Measurements from ENCODE around the gene PRRT2.
A peak's percentile ranks its signal among the peaks of the same experiment; 100 is the strongest.

PRRT2 gene

GRCh38 chr16:29804455-29805231 lies 7.3 kb upstream of the PRRT2 start:
- no peak for DNase-seq (ENCODE audit: low spot score)
- H3K4me3 Mint-ChIP-seq = peak overlapping the region; percentile 100
- peak overlapping the region; percentile 100 for H3K27ac Mint-ChIP-seq
- H3K9me3 Mint-ChIP-seq = no peaks in the 10 kb centered on the region
- peaks cover 20% of the 10 kb centered on the region for H3K4me1 Mint-ChIP-seq (ENCODE audit: low read depth)
- H3K27me3 Mint-ChIP-seq (ENCODE audit: low read depth) = no peaks in the 10 kb centered on the region
- peaks cover 61% of the 10 kb centered on the region for H3K36me3 Mint-ChIP-seq (ENCODE audit: low read depth)

DNA sequence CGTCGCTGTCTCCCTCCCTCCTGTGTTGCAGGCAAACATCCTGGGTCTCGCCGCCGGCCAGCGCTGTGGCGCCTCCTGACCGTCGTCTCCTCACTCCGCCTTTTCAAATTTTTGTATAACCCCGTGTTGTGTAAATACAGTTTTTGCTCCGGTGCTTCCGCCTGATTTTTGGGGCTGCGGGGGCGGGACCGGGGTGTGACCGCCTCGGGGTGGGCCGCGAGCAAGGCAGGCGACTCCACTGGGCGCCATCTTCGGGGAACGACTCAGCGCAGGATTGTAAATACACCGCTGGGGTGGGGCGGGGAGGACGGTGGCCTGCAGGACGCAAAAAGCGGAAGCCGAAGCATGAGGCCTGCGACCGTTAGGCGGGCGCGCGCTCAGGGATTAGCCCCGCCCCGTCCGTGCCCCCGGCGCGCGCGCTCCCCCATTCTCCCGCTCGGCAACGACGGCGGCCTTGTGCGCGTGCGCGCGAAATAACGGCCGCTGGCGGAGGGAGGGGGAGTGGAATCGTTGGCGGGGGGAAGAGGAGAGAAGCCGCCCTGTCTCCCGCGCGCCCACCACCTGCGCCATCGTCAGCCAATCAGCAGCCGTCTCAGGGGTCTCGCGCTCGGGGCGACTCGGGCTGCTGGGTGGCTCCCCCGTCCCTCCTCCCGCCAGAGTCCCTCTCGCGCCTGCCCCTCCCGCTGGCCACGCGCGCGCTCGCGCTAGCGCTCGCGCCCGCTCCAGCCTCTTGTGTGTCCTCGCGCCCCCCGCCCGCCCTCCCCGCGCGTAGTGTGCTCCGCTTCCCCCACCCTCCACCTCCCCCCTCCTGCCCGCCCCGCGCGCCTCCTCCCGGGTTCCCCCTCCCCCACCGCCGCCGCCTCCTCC lies 6.5 kb upstream of the PRRT2 start:
- Mint-ChIP-seq H3K27me3 (ENCODE audit: low read depth) (no peaks in the 10 kb centered on the region), H3K9me3 (no peaks in the 10 kb centered on the region), H3K4me3 (peak overlapping the region; percentile 100), H3K36me3 (ENCODE audit: low read depth) (peaks cover 64% of the 10 kb centered on the region), H3K4me1 (ENCODE audit: low read depth) (peaks cover 28% of the 10 kb centered on the region), H3K27ac (peak overlapping the region; percentile 100)
- DNase-seq (ENCODE audit: low spot score) = peak; percentile 98

DNA sequence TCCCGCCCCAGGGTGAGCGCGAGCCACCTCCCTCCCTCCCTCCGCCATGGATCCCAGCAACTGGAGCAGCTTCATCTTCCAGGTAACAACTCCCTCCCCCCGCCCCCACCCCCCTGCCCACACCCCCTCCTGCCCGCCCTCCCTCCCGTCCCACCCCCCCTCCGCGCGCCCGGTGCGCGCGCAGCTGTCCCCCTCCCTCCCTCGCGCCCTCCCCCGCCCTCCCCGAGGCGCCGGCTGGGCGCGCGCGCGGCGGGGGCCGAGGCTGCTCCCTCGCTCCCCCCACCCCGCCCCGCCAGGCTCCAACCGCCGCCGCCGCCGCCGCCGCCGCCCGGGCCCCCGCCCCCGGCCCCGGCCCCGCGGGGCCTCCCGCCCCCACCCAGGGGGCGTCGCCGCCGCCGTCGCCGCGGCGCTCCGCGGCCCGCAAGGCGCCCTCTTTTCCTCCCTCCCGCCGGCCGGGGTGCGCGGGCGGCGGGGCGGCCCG lies 5.9 kb upstream of the PRRT2 start, which contains the start of gene MAZ:
Gene MAZ (plus strand): TSS at position 431 of the 481 bp plus-strand sequence. CDS start 173 bp downstream, outside the sequence.
- Mint-ChIP-seq H3K4me3 (peak within 1 kb of the TSS; percentile 100), H3K36me3 (ENCODE audit: low read depth) (peaks cover 65% of the 10 kb centered on the region), H3K4me1 (ENCODE audit: low read depth) (peaks cover 34% of the 10 kb centered on the region), H3K27ac (peak within 1 kb of the TSS; percentile 100), H3K9me3 (no peaks in the 10 kb centered on the region), H3K27me3 (ENCODE audit: low read depth) (no peaks in the 10 kb centered on the region)
- DNase-seq (ENCODE audit: low spot score) = peak; percentile 69

- H3K4me1 Mint-ChIP-seq (ENCODE audit: low read depth) = peaks cover 38% of the 10 kb centered on the region
- peaks cover 59% of the 10 kb centered on the region for H3K36me3 Mint-ChIP-seq (ENCODE audit: low read depth)
- peak overlapping the region; percentile 92 for H3K4me3 Mint-ChIP-seq
- H3K27me3 Mint-ChIP-seq (ENCODE audit: low read depth) = no peaks in the 10 kb centered on the region
- peak overlapping the region; percentile 94 for H3K27ac Mint-ChIP-seq
- peak; percentile 68 for DNase-seq (ENCODE audit: low spot score)
- no peaks in the 10 kb centered on the region for H3K9me3 Mint-ChIP-seq
Observed at GRCh38 chr16:29806641-29807425, 5.2 kb upstream of the PRRT2 start.

- H3K9me3 Mint-ChIP-seq = no peaks in the 10 kb centered on the region
- peaks cover 55% of the 10 kb centered on the region for H3K36me3 Mint-ChIP-seq (ENCODE audit: low read depth)
- peak overlapping the region; percentile 94 for H3K27ac Mint-ChIP-seq
- H3K27me3 Mint-ChIP-seq (ENCODE audit: low read depth) = peaks cover under 1% of the 10 kb centered on the region
- DNase-seq (ENCODE audit: low spot score) = peak; percentile 93
- peak overlapping the region; percentile 92 for H3K4me3 Mint-ChIP-seq
- peaks cover 39% of the 10 kb centered on the region for H3K4me1 Mint-ChIP-seq (ENCODE audit: low read depth)
Observed at GRCh38 chr16:29807426-29808218, 4.4 kb upstream of the PRRT2 start.

DNA sequence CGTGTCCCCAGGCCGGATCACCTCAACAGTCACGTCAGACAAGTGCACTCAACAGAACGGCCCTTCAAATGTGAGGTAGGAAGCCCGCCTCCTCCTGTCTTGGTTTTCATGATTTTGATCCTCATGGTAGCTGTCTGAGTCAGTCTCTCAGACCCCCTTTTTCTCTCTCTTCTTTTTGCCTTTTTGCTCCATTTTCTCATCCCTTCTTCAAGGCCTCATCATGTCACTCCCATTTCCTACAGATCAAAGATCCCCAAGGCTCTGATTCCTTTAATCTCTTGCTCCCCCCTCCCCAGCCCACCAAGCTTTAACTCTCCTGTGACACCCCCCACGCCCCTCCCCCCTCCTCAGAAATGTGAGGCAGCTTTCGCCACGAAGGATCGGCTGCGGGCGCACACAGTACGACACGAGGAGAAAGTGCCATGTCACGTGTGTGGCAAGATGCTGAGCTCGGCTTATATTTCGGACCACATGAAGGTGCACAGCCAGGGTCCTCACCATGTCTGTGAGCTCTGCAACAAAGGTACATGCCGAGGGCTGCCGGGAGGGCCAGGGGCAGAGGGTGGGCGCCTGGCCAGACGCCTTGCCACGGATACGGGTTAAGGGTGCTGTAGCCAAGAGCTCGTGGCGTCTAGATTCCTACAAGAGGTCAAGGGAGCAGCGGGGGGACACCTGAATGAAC lies 3.6 kb upstream of the PRRT2 start:
- Mint-ChIP-seq H3K27me3 (ENCODE audit: low read depth) (peaks cover 8% of the 10 kb centered on the region), H3K9me3 (no peaks in the 10 kb centered on the region), H3K4me3 (peak overlapping the region; percentile 92), H3K27ac (peak overlapping the region; percentile 94), H3K36me3 (ENCODE audit: low read depth) (peaks cover 48% of the 10 kb centered on the region), H3K4me1 (ENCODE audit: low read depth) (peaks cover 39% of the 10 kb centered on the region)
- no peak for DNase-seq (ENCODE audit: low spot score)

DNA sequence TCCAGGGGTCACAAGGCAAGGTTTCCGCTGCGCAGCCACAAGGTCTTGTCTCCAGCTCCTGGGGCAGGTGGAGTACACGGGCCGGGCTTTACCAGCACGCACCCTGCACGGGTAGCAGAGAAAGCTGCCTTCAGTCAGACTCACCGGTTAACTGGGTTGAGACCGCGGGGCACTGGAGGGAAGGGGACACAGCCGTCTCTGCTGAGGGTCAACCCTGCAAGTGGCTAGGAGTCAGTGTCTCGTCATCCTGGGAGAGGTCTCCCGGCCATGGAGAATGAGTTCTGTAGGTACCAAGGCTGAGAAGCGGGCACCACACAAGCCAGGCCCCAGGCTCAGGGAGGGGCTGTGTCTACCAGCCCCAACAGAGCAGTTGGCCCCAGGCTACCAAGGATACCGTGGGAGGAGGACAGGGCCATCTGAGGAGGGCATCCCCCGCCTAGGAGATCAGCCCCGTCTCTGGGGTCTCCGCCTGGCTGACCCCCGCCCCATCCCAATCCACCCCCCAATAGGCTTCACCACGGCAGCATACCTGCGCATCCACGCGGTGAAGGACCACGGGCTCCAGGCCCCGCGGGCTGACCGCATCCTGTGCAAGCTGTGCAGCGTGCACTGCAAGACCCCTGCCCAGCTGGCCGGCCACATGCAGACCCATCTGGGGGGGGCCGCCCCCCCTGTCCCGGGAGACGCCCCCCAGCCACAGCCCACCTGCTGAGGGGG lies 2.8 kb upstream of the PRRT2 start:
- H3K9me3 Mint-ChIP-seq = no peaks in the 10 kb centered on the region
- peaks cover 39% of the 10 kb centered on the region for H3K36me3 Mint-ChIP-seq (ENCODE audit: low read depth)
- peak overlapping the region; percentile 92 for H3K4me3 Mint-ChIP-seq
- DNase-seq (ENCODE audit: low spot score) = no peak
- peaks cover 8% of the 10 kb centered on the region for H3K27me3 Mint-ChIP-seq (ENCODE audit: low read depth)
- peaks cover 32% of the 10 kb centered on the region for H3K4me1 Mint-ChIP-seq (ENCODE audit: low read depth)
- peak overlapping the region; percentile 94 for H3K27ac Mint-ChIP-seq

DNA sequence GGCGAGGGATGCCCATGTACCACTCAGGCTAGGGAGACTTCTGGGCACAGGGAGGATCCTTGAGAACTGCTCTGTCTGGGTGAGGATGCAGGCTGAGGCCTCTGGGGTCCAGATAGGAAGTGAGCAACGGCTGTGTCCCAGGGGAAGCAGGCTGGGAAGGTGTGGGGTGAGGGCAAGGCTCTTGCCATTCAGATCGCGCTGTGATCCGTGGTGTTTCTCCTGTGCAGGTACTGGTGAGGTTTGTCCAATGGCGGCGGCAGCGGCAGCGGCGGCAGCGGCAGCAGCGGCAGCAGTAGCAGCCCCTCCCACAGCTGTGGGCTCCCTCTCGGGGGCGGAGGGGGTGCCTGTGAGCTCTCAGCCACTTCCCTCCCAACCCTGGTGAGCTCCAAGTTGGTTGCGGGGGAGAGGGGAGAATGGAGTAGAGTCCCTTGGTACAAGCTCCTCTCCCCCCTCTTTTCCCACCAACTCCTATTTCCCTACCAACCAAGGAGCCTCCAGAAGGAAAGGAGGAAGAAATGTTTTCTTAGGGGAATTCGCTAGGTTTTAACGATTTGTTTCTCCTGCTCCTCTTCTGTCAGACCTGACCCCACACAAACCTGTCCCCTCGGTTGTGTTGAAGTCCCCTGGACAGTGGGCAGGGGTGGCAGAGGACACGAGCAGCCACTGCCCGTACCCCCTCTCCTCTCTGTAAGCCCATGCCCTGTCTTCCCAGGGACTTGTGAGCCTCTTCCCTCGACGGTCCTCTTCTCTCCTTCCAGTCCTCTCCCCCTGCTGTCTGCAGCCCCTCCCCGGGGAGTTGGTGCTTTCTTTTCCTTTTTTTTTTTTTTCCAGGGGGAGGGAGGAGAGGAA lies 1.9 kb upstream of the PRRT2 start:
- peaks cover 34% of the 10 kb centered on the region for H3K4me1 Mint-ChIP-seq (ENCODE audit: low read depth)
- peak overlapping the region; percentile 85 for H3K4me3 Mint-ChIP-seq
- H3K36me3 Mint-ChIP-seq (ENCODE audit: low read depth) = peaks cover 33% of the 10 kb centered on the region
- DNase-seq (ENCODE audit: low spot score) = no peak
- no peaks in the 10 kb centered on the region for H3K9me3 Mint-ChIP-seq
- H3K27me3 Mint-ChIP-seq (ENCODE audit: low read depth) = peaks cover 8% of the 10 kb centered on the region
- peak overlapping the region; percentile 77 for H3K27ac Mint-ChIP-seq

GRCh38 chr16:29810699-29811169 lies 1.3 kb upstream of the PRRT2 start:
- Mint-ChIP-seq H3K4me1 (ENCODE audit: low read depth) (peaks cover 36% of the 10 kb centered on the region), H3K27me3 (ENCODE audit: low read depth) (peaks cover 8% of the 10 kb centered on the region), H3K36me3 (ENCODE audit: low read depth) (peaks cover 30% of the 10 kb centered on the region), H3K9me3 (no peaks in the 10 kb centered on the region), H3K4me3 (peak overlapping the region; percentile 85), H3K27ac (peak overlapping the region; percentile 77)
- no peak for DNase-seq (ENCODE audit: low spot score)

GRCh38 chr16:29811170-29811895 lies 660 bp upstream of the PRRT2 start:
- peak; percentile 88 for DNase-seq (ENCODE audit: low spot score)
- H3K9me3 Mint-ChIP-seq = no peaks in the 10 kb centered on the region
- H3K36me3 Mint-ChIP-seq (ENCODE audit: low read depth) = peaks cover 32% of the 10 kb centered on the region
- H3K27me3 Mint-ChIP-seq (ENCODE audit: low read depth) = peaks cover 8% of the 10 kb centered on the region
- peak overlapping the region; percentile 85 for H3K4me3 Mint-ChIP-seq
- peak overlapping the region; percentile 80 for H3K27ac Mint-ChIP-seq
- H3K4me1 Mint-ChIP-seq (ENCODE audit: low read depth) = peaks cover 38% of the 10 kb centered on the region

Data from T-helper 2 cell treated with Interferon-gamma antibody and Interleukin-4, amounts not matched to agents 5 μg/mL and 100 μg/mL, for 36 hours (primary cell).